OCI-LY1 (cell line): ENCODE results near the gene INTS14.

ENCODE experiments used
- H2AFZ ChIP-seq: fragments of 200-600 bp; sonication (generic), shearing (Covaris generic); 2 replicates; pipeline ENCODE4 v1.6.0; 2014; ENCODE audit warnings: antibody characterized with exemption, mild to moderate bottlenecking, low read length
- H3F3A ChIP-seq: fragments of 200-600 bp; sonication (generic), shearing (Covaris generic); 2 replicates; pipeline ENCODE4 v1.6.0; 2014; ENCODE audit warnings: mild to moderate bottlenecking, antibody characterized with exemption, low read length, moderate library complexity; ENCODE audit not compliant: insufficient read depth
- H3K27ac ChIP-seq: fragments of 200-600 bp; sonication (generic); 2 replicates; pipeline ENCODE4 v1.5.1; 2014; ENCODE audit warnings: low read length, mixed run types, mild to moderate bottlenecking, low read depth; ENCODE audit not compliant: poor library complexity, severe bottlenecking
- H3K27me3 ChIP-seq: fragments of 200-600 bp; sonication (generic); 2 replicates; pipeline ENCODE4 v1.6.0; 2014; ENCODE audit warnings: antibody characterized with exemption, mild to moderate bottlenecking, low read length, moderate library complexity; ENCODE audit not compliant: insufficient read depth
- H3K36me3 ChIP-seq: fragments of 200-600 bp; sonication (generic); 2 replicates; pipeline ENCODE4 v1.6.1; 2014; ENCODE audit warnings: mild to moderate bottlenecking, antibody characterized with exemption, low read length, moderate library complexity, mixed read lengths; ENCODE audit not compliant: insufficient read depth
- H3K4me1 ChIP-seq: fragments of 200-600 bp; sonication (generic); 2 replicates; pipeline ENCODE4 v1.5.1; 2014; ENCODE audit warnings: mild to moderate bottlenecking, low read length, moderate library complexity; ENCODE audit not compliant: insufficient read depth, severe bottlenecking
- H3K4me2 ChIP-seq: fragments of 200-600 bp; sonication (generic), shearing (Covaris generic); 2 replicates; pipeline ENCODE4 v1.6.1; 2014; ENCODE audit warnings: low read length
- H3K4me3 ChIP-seq: fragments of 200-600 bp; sonication (generic); 2 replicates; pipeline ENCODE4 v1.5.1; 2014; ENCODE audit warnings: low read length, low read depth, mild to moderate bottlenecking, mixed read lengths; ENCODE audit not compliant: poor library complexity, severe bottlenecking
- H3K79me2 ChIP-seq: fragments of 200-600 bp; shearing (Covaris generic); 2 replicates; pipeline ENCODE4 v1.6.1; 2016; ENCODE audit warnings: mixed run types, low read length, mixed read lengths; ENCODE audit not compliant: insufficient read depth
- H3K9ac ChIP-seq: fragments of 200-600 bp; sonication (generic), shearing (Covaris generic); 2 replicates; pipeline ENCODE4 v1.6.1; 2014; ENCODE audit warnings: mild to moderate bottlenecking, low read length, mixed read lengths
- H3K9me2 ChIP-seq: fragments of 200-600 bp; sonication (generic), shearing (Covaris generic); 2 replicates; pipeline ENCODE4 v1.6.1; 2014; ENCODE audit warnings: low read depth, mild to moderate bottlenecking, low read length, mixed read lengths
- H3K9me3 ChIP-seq: fragments of 200-600 bp; shearing (Covaris generic); 2 replicates; pipeline ENCODE4 v1.6.1; 2014; ENCODE audit warnings: low read length, mixed read lengths
- H4K20me1 ChIP-seq: fragments of 200-600 bp; sonication (generic), shearing (Covaris generic); 2 replicates; pipeline ENCODE4 v1.6.0; 2016; ENCODE audit warnings: mild to moderate bottlenecking, low read length; ENCODE audit not compliant: insufficient read depth
- CTCF ChIP-seq: fragments of 200-600 bp; sonication (generic), shearing (Covaris generic); IDR thresholded peaks from 2 replicates; pipeline ENCODE4 v1.5.1; 2017; ENCODE audit warnings: mild to moderate bottlenecking, antibody characterized with exemption, low read length, moderate library complexity, mixed read lengths
- EZH2 ChIP-seq: fragments of 200-600 bp; sonication (generic), shearing (Covaris generic); IDR thresholded peaks from 2 replicates; pipeline ENCODE4 v1.8.0; 2017; ENCODE audit warnings: borderline replicate concordance, mixed run types, mild to moderate bottlenecking, antibody characterized with exemption, low read length, moderate library complexity, mixed read lengths

The INTS14 gene

DNA sequence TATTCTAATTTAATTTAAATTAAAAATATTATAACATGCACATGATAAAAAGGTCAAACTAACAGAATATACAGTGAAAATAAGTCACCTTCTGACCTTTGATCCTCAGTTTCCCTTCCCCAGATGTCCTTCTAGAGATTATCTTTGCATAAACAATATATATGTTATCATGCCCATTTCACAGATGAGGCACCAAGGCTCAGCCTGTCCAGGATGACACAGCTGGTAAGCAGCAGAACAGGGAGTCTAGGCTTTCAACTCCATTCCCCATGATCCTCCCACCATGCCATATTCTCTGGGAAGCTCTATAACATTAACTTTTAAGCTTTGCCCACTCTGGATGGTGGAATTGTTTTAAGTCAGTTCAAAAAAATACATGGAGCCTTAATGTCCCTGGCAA is 12.2 kb upstream of the INTS14 start:
- TF ChIP-seq CTCF (no peak), EZH2 (no peak)
- Histone ChIP-seq H3F3A (no peaks in the 10 kb centered on the region), H3K4me3 (no peak overlapping the region), H2AFZ (no peak overlapping the region), H4K20me1 (no peaks in the 10 kb centered on the region), H3K4me1 (no peaks in the 10 kb centered on the region), H3K27me3 (no peaks in the 10 kb centered on the region), H3K9me2 (no peaks in the 10 kb centered on the region), H3K36me3 (no peaks in the 10 kb centered on the region), H3K9me3 (no peaks in the 10 kb centered on the region), H3K79me2 (no peaks in the 10 kb centered on the region), H3K27ac (no peak overlapping the region), H3K4me2 (no peak overlapping the region), H3K9ac (no peak overlapping the region)

GRCh38 chr15:65621638-65622037 is 10.7 kb upstream of the INTS14 start, which contains the start of gene SLC24A1:
TSS of gene SLC24A1 (plus strand) at chr15:65621938. CDS start at chr15:65624081, 2,143 bp downstream.
- Histone ChIP-seq H3K9ac (no peak within 1 kb of the TSS), H3K27ac (no peak within 1 kb of the TSS), H3K27me3 (no peaks in the 10 kb centered on the region)

GRCh38 chr15:65620833-65621232 is 9.9 kb upstream of the INTS14 start:
- Histone ChIP-seq H3K9me3 (no peaks in the 10 kb centered on the region), H4K20me1 (no peaks in the 10 kb centered on the region), H3K36me3 (no peaks in the 10 kb centered on the region), H3K79me2 (no peaks in the 10 kb centered on the region), H3F3A (no peaks in the 10 kb centered on the region), H3K27me3 (no peaks in the 10 kb centered on the region), H3K27ac (no peak overlapping the region), H3K4me3 (no peak overlapping the region), H3K9ac (no peak overlapping the region), H3K4me2 (no peak overlapping the region), H3K4me1 (no peaks in the 10 kb centered on the region), H3K9me2 (no peaks in the 10 kb centered on the region), H2AFZ (no peak overlapping the region)
- TF ChIP-seq EZH2, result no peak
- TF ChIP-seq CTCF, result peak; percentile 22; the same call in 1 of the 2 replicates

More at GRCh38 chr15:65621638-65622037, 10.7 kb upstream of the INTS14 start, which contains the start of gene SLC24A1:
- Histone ChIP-seq H3K4me3 (no peak within 1 kb of the TSS), H3K79me2 (no peaks in the 10 kb centered on the region), H3F3A (no peaks in the 10 kb centered on the region), H3K9me3 (no peaks in the 10 kb centered on the region), H3K9me2 (no peaks in the 10 kb centered on the region), H3K36me3 (no peaks in the 10 kb centered on the region), H3K4me1 (no peaks in the 10 kb centered on the region), H3K4me2 (no peak within 1 kb of the TSS), H4K20me1 (no peaks in the 10 kb centered on the region), H2AFZ (no peak within 1 kb of the TSS)
- no peak for TF ChIP-seq EZH2
- TF ChIP-seq CTCF, result no peak
